ENCODE data around the gene FOXC1. TPM values are rescaled to one million over a fixed set of nuclear protein-coding genes. Genes with fewer than 3 reads are reported as not detected.

The FOXC1 gene
- total and polyA plus RNA-seq, 10 of the 15 experiments (the other 5 are each of a cell fraction or from before 2014, with no cell fraction given) = 0.13 to 1.5 (median 0.48) TPM; not detected in 2

DNA sequence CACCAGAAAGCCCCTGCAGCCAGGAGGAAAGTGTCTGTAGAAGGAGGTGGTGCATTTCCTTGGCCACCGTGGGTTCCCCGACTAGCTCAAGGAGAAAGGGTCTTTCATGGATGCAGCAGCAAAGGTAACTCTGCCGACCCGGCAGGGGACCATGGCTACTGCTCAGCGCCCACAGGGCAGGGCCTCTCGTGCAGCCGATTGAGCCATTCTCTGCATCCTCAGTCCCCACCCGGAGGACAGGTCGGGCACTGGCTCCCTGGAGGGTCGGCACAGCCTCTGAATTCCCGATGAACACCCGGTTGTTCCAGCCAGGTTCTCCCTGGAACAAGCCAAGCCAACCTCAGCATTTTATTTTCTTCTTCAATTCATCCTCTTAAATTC, 24.1 kb upstream of the FOXC1 start (continued):
- TF ChIP-seq, protein P1, sequence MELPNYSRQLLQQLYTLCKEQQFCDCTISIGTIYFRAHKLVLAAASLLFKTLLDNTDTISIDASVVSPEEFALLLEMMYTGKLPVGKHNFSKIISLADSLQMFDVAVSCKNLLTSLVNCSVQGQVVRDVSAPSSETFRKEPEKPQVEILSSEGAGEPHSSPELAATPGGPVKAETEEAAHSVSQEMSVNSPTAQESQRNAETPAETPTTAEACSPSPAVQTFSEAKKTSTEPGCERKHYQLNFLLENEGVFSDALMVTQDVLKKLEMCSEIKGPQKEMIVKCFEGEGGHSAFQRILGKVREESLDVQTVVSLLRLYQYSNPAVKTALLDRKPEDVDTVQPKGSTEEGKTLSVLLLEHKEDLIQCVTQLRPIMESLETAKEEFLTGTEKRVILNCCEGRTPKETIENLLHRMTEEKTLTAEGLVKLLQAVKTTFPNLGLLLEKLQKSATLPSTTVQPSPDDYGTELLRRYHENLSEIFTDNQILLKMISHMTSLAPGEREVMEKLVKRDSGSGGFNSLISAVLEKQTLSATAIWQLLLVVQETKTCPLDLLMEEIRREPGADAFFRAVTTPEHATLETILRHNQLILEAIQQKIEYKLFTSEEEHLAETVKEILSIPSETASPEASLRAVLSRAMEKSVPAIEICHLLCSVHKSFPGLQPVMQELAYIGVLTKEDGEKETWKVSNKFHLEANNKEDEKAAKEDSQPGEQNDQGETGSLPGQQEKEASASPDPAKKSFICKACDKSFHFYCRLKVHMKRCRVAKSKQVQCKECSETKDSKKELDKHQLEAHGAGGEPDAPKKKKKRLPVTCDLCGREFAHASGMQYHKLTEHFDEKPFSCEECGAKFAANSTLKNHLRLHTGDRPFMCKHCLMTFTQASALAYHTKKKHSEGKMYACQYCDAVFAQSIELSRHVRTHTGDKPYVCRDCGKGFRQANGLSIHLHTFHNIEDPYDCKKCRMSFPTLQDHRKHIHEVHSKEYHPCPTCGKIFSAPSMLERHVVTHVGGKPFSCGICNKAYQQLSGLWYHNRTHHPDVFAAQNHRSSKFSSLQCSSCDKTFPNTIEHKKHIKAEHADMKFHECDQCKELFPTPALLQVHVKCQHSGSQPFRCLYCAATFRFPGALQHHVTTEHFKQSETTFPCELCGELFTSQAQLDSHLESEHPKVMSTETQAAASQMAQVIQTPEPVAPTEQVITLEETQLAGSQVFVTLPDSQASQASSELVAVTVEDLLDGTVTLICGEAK (IDR thresholded peaks at IDR 0.05; ENCODE audit: borderline replicate concordance) = no peak
- TF ChIP-seq SREBF2 (IDR thresholded peaks at IDR 0.05; ENCODE audit: low read length) = no peak
- no peak for TF ChIP-seq SP1 (IDR thresholded peaks at IDR 0.05; ENCODE audit: low read depth, low read length)
- no peak for TF ChIP-seq HDAC2 (IDR thresholded peaks at IDR 0.05)
- TF ChIP-seq, protein P2, sequence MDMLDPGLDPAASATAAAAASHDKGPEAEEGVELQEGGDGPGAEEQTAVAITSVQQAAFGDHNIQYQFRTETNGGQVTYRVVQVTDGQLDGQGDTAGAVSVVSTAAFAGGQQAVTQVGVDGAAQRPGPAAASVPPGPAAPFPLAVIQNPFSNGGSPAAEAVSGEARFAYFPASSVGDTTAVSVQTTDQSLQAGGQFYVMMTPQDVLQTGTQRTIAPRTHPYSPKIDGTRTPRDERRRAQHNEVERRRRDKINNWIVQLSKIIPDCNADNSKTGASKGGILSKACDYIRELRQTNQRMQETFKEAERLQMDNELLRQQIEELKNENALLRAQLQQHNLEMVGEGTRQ (IDR thresholded peaks at IDR 0.05; ENCODE audit: borderline replicate concordance, low read depth, low read length) = no peak
- no peak for TF ChIP-seq ZNF274 (IDR thresholded peaks at IDR 0.05; ENCODE audit: insufficient read depth, insufficient read length)
- TF ChIP-seq, protein P3, sequence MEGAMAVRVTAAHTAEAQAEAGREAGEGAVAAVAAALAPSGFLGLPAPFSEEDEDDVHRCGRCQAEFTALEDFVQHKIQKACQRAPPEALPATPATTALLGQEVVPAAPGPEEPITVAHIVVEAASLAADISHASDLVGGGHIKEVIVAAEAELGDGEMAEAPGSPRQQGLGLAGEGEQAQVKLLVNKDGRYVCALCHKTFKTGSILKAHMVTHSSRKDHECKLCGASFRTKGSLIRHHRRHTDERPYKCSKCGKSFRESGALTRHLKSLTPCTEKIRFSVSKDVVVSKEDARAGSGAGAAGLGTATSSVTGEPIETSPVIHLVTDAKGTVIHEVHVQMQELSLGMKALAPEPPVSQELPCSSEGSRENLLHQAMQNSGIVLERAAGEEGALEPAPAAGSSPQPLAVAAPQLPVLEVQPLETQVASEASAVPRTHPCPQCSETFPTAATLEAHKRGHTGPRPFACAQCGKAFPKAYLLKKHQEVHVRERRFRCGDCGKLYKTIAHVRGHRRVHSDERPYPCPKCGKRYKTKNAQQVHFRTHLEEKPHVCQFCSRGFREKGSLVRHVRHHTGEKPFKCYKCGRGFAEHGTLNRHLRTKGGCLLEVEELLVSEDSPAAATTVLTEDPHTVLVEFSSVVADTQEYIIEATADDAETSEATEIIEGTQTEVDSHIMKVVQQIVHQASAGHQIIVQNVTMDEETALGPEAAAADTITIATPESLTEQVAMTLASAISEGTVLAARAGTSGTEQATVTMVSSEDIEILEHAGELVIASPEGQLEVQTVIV (IDR thresholded peaks at IDR 0.05; ENCODE audit: borderline replicate concordance, partially characterized antibody) = no peak
- no peak for TF ChIP-seq POU2F2 (IDR thresholded peaks at IDR 0.05; ENCODE audit: borderline replicate concordance, low read depth, low read length)
- no peak for TF ChIP-seq NFIC (IDR thresholded peaks at IDR 0.05; ENCODE audit: low read depth, low read length)

Data from GM12878 (cell line).